ENCODE results near the gene CSPG4.

CSPG4 gene

DNA sequence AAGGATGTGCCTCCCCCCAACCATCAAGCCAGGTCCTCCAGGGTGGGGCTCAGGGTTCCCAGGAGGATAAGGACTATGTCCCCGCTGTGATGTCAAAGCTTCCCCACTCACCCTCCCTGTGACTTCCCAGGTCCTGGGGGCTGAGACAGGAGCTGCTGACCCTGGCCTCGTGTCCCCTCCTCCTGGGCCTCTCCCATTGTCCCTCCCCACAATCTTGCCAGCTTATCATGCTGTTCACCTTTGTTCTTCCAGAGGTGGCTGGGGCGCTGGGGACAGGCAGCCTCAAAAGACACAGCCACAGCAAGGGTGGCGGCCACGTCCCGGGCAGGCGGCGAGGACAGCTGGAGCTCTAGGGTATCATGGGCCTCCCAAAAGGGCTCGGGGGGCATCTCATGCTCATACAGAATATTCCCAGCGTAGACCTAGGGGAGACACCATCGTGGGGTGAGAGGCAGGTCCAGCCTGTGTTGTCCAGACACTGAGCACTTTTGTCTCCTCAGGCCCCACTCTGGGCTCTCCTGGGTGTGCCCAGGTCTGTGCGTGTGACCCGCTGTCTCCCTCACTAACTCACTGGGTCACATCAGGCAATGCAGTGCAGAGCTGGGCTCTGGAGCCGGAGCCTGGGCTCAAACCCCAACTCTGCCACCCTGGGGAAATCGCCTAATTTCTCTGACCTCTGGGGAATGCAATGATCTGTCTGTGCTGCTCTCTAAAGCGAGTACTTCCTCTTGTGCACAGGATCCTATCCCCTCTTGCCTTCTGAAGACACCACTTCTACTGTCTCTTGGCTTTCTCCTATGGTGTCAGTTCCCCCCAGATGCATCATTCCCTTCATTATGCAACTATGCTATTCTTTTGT is 35.0 kb downstream of the CSPG4 start:
- TF ChIP-seq, protein P1, sequence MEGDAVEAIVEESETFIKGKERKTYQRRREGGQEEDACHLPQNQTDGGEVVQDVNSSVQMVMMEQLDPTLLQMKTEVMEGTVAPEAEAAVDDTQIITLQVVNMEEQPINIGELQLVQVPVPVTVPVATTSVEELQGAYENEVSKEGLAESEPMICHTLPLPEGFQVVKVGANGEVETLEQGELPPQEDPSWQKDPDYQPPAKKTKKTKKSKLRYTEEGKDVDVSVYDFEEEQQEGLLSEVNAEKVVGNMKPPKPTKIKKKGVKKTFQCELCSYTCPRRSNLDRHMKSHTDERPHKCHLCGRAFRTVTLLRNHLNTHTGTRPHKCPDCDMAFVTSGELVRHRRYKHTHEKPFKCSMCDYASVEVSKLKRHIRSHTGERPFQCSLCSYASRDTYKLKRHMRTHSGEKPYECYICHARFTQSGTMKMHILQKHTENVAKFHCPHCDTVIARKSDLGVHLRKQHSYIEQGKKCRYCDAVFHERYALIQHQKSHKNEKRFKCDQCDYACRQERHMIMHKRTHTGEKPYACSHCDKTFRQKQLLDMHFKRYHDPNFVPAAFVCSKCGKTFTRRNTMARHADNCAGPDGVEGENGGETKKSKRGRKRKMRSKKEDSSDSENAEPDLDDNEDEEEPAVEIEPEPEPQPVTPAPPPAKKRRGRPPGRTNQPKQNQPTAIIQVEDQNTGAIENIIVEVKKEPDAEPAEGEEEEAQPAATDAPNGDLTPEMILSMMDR (IDR thresholded peaks at IDR 0.05; ENCODE audit: control insufficient read depth, insufficient read depth, low read depth, low read length, missing control alignments) = no peak
- no peak for DNase-seq (ENCODE audit: low read depth)
- H3K4me3 ChIP-seq (ENCODE audit: control insufficient read depth, low read depth, low read length) = no peak overlapping the region

DNA sequence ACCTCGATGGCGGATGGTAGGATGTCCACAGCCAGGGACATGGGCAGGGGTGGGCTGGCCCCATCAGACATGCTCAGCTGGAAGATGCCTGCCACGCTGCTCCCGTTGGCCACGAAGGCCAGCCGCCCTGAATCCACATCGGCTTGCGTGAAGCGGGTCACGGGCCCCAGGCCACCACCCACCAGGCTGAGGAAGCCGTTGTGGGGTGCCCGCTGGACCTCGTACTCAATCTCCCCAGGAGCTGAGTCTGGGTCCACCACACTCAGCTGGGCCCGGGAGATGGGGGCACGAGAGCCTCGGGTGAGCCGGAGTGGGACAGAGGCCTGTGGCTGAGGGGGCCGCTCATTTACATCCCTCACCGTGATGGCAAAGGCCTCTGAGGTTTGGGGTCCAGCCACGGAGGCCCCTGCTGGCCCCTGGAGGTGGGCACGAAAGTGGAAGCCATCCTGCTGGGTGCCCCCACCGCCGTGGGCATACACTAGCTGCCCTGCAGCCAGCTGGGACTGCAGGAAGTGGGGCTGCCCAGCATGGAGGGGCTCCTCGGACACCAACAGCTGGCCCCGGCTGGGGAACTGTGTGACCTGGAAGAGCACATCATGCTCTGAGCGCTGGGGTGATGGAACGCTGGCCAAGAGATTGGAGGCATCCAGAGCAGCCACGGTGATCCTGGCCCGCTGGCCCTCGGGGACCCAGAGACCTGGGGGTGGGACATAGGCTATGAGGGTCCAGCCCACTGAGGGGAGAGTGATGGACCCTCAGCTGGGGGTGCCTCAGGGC is 35.8 kb downstream of the CSPG4 start:
- no peak for DNase-seq (ENCODE audit: low read depth)
- no peak overlapping the region for H3K4me3 ChIP-seq (ENCODE audit: control insufficient read depth, low read depth, low read length)
- TF ChIP-seq, protein P1 (IDR thresholded peaks at IDR 0.05; ENCODE audit: control insufficient read depth, insufficient read depth, low read depth, low read length, missing control alignments) = no peak

DNA sequence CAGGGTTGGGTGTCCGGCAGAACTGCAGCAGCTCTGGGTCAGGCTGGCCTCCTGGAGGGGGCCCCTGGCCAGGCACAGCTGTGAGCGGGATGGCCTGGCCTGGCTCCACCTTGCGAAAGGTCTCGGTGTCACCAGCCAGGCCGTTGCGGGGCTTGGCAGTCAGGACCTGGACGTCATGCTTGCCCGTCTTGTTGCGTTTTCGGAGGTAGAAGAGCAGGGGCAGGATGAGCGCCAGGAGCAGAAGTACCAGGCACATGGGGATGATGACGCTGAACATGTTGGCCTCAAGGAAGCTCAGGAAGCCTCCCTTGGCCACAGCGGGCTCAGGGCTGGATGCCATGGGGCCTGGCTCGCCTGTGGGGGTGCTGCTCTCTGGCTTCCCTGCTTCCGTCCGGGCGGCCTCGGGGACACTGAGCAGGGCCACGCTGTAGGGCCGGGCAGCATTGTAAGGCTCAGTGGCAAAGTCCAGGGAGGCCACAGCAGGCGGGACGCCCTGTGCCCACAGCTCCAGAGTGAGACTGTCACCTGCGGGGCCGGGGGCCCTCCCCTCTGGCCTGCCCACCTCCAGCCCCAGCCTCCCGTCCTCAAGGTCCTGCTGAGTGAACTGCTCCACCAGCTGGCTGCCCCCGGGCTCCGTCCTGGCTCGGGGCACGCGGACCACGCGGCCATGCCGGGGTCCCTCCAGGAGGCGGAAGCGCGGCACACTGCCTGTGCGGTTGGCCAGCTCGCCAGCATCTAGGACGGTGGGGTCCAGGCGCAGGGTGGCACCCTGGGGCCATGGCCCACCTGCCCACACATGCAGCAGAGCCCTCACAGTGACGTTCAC is 36.9 kb downstream of the CSPG4 start:
- TF ChIP-seq, protein P1 (IDR thresholded peaks at IDR 0.05; ENCODE audit: control insufficient read depth, insufficient read depth, low read depth, low read length, missing control alignments) = no peak
- no peak overlapping the region for H3K4me3 ChIP-seq (ENCODE audit: control insufficient read depth, low read depth, low read length)
- no peak for DNase-seq (ENCODE audit: low read depth)

DNA sequence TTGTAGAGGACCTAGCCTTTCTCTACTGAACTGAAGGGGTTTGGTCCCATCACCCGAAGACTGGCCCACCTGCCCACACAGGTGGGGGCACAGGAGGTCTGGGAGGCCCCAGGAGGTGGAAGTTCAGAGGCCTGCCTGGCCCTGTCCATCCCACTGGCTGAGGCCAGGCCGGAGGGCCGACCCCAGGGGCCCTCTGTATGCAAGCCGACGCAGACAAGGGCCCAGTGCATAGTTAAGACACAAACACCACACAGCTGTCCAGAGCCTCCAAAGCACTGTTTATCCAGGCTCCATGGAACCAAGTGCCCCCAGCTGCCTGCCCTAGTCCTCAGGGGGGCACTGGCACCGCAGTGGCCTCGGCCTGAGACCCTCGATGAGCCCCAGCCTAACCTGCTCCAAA is 38.3 kb downstream of the CSPG4 start:
- no peak overlapping the region for H3K4me3 ChIP-seq (ENCODE audit: control insufficient read depth, low read depth, low read length)
- DNase-seq (ENCODE audit: low read depth) = no peak
- TF ChIP-seq, protein P1 (IDR thresholded peaks at IDR 0.05; ENCODE audit: control insufficient read depth, insufficient read depth, low read depth, low read length, missing control alignments) = no peak

DNA sequence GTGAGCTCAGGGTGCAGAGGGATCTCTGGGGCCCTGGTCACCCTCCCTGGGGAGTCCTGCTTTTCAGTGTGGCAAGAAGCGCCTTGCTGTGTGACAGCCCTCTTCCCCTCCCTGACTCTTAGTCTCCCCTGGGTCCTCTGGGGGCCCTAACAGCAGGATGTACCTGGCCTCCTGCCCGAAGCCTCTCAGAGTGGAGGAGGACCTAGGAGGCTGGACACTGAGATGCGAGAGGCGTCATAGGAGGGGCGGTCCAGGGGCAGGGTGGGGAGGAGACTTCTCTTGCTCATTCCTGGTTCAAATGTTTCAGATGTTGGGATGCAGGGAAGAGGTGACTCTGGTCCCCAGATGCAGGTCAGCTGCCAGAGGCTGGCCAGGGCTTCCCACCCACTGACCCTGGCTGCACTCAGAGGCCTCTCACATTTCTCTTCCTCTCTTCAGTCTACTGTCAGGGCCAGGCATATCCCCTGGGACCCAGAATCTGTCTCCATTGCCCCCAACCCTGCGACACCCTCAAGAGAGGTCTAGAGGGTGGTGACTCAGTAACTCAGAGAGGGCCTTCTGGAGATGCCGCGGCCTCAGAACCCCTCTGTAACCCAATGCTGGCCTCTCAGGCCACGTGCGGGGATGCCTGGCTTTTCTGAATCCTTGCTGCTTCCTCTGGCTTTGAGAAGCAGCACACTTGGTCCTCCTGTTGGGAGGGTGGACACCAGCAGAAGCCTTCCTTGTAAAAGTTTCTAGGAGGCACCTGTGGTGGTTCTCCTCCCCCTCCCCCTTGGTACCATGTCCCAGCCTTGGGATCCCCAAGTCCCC is 39.0 kb downstream of the CSPG4 start:
- no peak overlapping the region for H3K4me3 ChIP-seq (ENCODE audit: control insufficient read depth, low read depth, low read length)
- DNase-seq (ENCODE audit: low read depth) = no peak
- TF ChIP-seq, protein P1 (IDR thresholded peaks at IDR 0.05; ENCODE audit: control insufficient read depth, insufficient read depth, low read depth, low read length, missing control alignments) = no peak
